ENCODE results near the gene ZNF552. TPM values are rescaled to one million over a fixed set of nuclear protein-coding genes. Genes with fewer than 3 reads are reported as not detected.
"Not testable (repeated sequence)": the region's sequence is repeated elsewhere in the genome, so short reads cannot be mapped to it uniquely, and the experiment has no call there.

ZNF552 gene
- total RNA-seq, 1 experiment from 2014 or later: 9.2 TPM

- H3K9ac ChIP-seq (ENCODE audit: extremely low read depth, insufficient read length, low read length): not testable (repeated sequence)
- peaks cover 28 to 38% (median 35%) of the 10 kb centered on the region in 3 experiments for H3K36me3 Mint-ChIP-seq (ENCODE audit: insufficient read depth in 1 of 3, low read depth in 3 of 3)
Observed at GRCh38 chr19:57849162-57849665, 34.5 kb upstream of the ZNF552 start.

GRCh38 chr19:57847164-57847563, 32.5 kb upstream of the ZNF552 start:
- H3K56ac ChIP-seq (ENCODE audit: insufficient read length, low read depth, low read length); H3K4ac ChIP-seq (ENCODE audit: low read depth, low read length): not testable (repeated sequence)
- WGBS (ENCODE audit: extremely low coverage, insufficient read length, low lambda C conversion rate): no CpG with 5 or more reads among the region's 3 CpGs

More at GRCh38 chr19:57849162-57849665, 34.5 kb upstream of the ZNF552 start:
- peak; percentile 60 for DNase-seq
- H4K20me1 ChIP-seq (ENCODE audit: control insufficient read depth, insufficient read depth, insufficient read length); H3K27me3 ChIP-seq (ENCODE audit: insufficient read depth, low read length); H3K79me2 ChIP-seq (ENCODE audit: insufficient read depth, low read length); H4K5ac ChIP-seq (ENCODE audit: insufficient read length, low read depth, low read length); H2BK12ac ChIP-seq (ENCODE audit: insufficient read length, low read depth, low read length); H3K14ac ChIP-seq (ENCODE audit: insufficient read depth, low read length); H3K18ac ChIP-seq (ENCODE audit: insufficient read length, low read depth, low read length); H4K8ac ChIP-seq (replicated peaks; ENCODE audit: insufficient read length, low read depth, low read length); H2BK20ac ChIP-seq (ENCODE audit: low read depth, low read length, poor library complexity, severe bottlenecking); H3K4me1 ChIP-seq (ENCODE audit: insufficient read depth, low read length); H3K23me2 ChIP-seq (ENCODE audit: insufficient read length, low read depth, low read length, poor library complexity, severe bottlenecking); H3K27ac ChIP-seq (ENCODE audit: insufficient read length, low read depth, low read length); H3K4ac ChIP-seq (ENCODE audit: low read depth, low read length); H3K9me3 Mint-ChIP-seq; H3T11ph ChIP-seq (ENCODE audit: low read length); H2BK120ac ChIP-seq (ENCODE audit: low read depth, low read length, poor library complexity, severe bottlenecking); H3K23ac ChIP-seq (ENCODE audit: insufficient read length, low read depth, low read length); H3K56ac ChIP-seq (ENCODE audit: insufficient read length, low read depth, low read length); H4K91ac ChIP-seq (ENCODE audit: insufficient read length, low read depth, low read length); H2BK5ac ChIP-seq (ENCODE audit: insufficient read length, low read length); H3K9me3 ChIP-seq (ENCODE audit: control insufficient read depth, low read depth, low read length); H2AFZ ChIP-seq (ENCODE audit: low read length); H3K79me1 ChIP-seq (ENCODE audit: insufficient read depth, low read depth, low read length, poor library complexity, severe bottlenecking); H2AK5ac ChIP-seq (ENCODE audit: insufficient read length, low read length); H3K27me3 Mint-ChIP-seq (ENCODE audit: low read depth); H2BK15ac ChIP-seq (ENCODE audit: low read depth, low read length): not testable (repeated sequence)
- WGBS (ENCODE audit: extremely low coverage, insufficient read length, low lambda C conversion rate): no CpG with 5 or more reads among the region's 2 CpGs
- peak overlapping the region; percentile 80 for H3K4me2 ChIP-seq (ENCODE audit: insufficient read depth, insufficient read length, low read length)
- H3K4me1 Mint-ChIP-seq: peaks cover 18 to 21% of the 10 kb centered on the region in 2 experiments
- H3K4me3 Mint-ChIP-seq: peak overlapping the region; percentile 83 to 94
- peak overlapping the region; percentile 95; a peak in 6 of 7 replicates for H3K27ac Mint-ChIP-seq

More at GRCh38 chr19:57847164-57847563, 32.5 kb upstream of the ZNF552 start:
- H3K79me1 ChIP-seq (ENCODE audit: insufficient read depth, low read depth, low read length, poor library complexity, severe bottlenecking); H2BK15ac ChIP-seq (ENCODE audit: low read depth, low read length); H3K27ac ChIP-seq (ENCODE audit: insufficient read length, low read depth, low read length); DNase-seq; H3K14ac ChIP-seq (ENCODE audit: insufficient read depth, low read length); H2BK5ac ChIP-seq (ENCODE audit: insufficient read length, low read length); H3K9ac ChIP-seq (ENCODE audit: extremely low read depth, insufficient read length, low read length); H3K27ac Mint-ChIP-seq; H2BK20ac ChIP-seq (ENCODE audit: low read depth, low read length, poor library complexity, severe bottlenecking); H3T11ph ChIP-seq (ENCODE audit: low read length); H3K4me3 Mint-ChIP-seq; H3K4me1 ChIP-seq (ENCODE audit: insufficient read depth, low read length); H2BK120ac ChIP-seq (ENCODE audit: low read depth, low read length, poor library complexity, severe bottlenecking); H3K27me3 Mint-ChIP-seq (ENCODE audit: low read depth); H2BK12ac ChIP-seq (ENCODE audit: insufficient read length, low read depth, low read length); H3K23ac ChIP-seq (ENCODE audit: insufficient read length, low read depth, low read length); H3K18ac ChIP-seq (ENCODE audit: insufficient read length, low read depth, low read length); H4K91ac ChIP-seq (ENCODE audit: insufficient read length, low read depth, low read length); H3K9me3 Mint-ChIP-seq; H4K8ac ChIP-seq (replicated peaks; ENCODE audit: insufficient read length, low read depth, low read length); H2AFZ ChIP-seq (ENCODE audit: low read length); H4K5ac ChIP-seq (ENCODE audit: insufficient read length, low read depth, low read length); H3K79me2 ChIP-seq (ENCODE audit: insufficient read depth, low read length); H4K20me1 ChIP-seq (ENCODE audit: control insufficient read depth, insufficient read depth, insufficient read length); H3K23me2 ChIP-seq (ENCODE audit: insufficient read length, low read depth, low read length, poor library complexity, severe bottlenecking); H3K9me3 ChIP-seq (ENCODE audit: control insufficient read depth, low read depth, low read length); H3K4me2 ChIP-seq (ENCODE audit: insufficient read depth, insufficient read length, low read length); H3K27me3 ChIP-seq (ENCODE audit: insufficient read depth, low read length); H2AK5ac ChIP-seq (ENCODE audit: insufficient read length, low read length): not testable (repeated sequence)
- Mint-ChIP-seq H3K4me1 (peaks cover 18 to 21% of the 10 kb centered on the region in 2 experiments), H3K36me3 (ENCODE audit: insufficient read depth in 1 of 3, low read depth in 3 of 3) (peaks cover 31 to 38% (median 31%) of the 10 kb centered on the region in 3 experiments)

All from H9 (cell line).